Epidermal melanocyte (primary cell): ENCODE results near the gene TRIM2.

ENCODE experiments used
- DNase-seq: peaks from one replicate; pipeline ENCODE4 v3.0.0; 2011; ENCODE audit warnings: low spot score; ENCODE audit not compliant: insufficient read length

The TRIM2 gene

DNA sequence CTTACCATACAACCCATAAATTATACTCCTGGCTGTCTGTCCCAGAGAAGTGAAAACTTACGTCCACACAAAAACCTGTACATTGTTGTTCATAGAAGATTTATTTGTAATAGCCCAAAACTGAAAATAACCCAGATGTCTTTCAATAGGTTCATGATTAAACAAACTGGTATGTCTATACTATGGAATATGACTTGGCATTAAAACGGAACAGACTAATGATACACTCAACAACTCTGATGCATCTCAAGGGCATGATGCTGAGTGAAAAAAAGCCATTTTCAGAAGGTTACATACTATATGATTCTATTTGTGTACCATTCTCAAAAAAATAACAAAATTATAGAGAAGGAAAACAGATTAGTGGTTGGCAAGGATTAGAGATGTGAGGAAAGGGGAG is 128.7 kb downstream of the TRIM2 start:
- no peak for DNase-seq

DNA sequence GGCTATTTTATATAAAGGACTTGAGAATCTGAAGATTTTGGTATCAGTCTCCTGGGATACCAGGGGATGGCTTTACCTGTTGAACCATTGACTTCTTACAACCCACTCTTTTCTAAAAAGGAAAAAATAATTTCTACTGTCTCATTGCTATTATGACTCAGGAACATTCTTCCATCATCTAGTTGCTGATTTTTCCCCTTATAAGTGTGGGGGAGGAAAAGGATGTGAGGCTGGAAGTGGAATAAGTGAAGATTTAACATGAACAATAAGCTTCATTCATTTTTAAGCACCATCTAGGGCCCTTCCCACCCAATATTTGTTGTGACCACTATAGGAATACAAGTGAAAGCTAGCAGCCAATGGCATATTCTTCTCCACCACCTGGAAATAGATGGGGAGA is 129.6 kb downstream of the TRIM2 start:
- DNase-seq, result no peak

- no peak for DNase-seq
These were observed 131.4 kb downstream of the TRIM2 start for GRCh38 chr4:153335665-153336064.

- no peak for DNase-seq
These were observed 133.4 kb downstream of the TRIM2 start for GRCh38 chr4:153337686-153338085.

- no peak for DNase-seq
These were observed 137.4 kb downstream of the TRIM2 start for GRCh38 chr4:153341575-153342090.

DNA sequence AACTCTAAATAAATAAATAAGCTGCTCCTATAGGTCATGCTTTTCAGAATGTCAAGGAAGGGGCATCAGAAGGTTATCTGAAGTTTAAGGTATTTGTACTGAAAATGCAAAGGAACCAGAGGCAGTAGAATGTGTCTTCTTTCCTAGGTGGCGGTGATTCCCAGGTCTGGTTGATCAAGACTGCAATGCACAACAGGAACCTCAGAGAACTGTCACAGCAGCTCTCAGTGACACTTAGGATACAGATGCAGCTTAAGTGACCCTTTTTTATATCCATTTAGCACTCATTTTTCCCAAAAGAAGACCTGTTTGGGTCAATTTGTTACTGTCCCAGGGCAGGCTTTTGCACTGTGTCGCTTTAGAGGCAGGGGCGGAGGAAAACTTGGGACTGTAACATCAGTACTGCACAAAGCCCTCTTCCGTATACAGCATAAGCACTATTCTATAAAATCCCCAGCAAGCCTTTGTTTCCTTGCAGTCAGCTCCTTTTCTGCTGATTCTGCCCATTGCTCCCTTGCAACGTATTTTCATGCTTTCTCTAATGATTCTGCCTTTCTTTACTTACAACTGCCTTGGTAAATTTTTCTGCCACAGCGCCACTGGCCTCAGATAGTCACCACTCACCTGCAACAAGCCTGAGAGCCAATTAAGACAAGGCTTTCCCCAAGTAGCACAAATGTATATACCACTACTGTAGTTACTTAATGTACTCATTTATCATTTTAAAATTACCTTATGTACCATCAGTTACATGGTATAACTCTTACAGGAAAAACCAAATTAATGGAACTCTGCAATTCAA is 138.7 kb downstream of the TRIM2 start:
- DNase-seq, result no peak

DNA sequence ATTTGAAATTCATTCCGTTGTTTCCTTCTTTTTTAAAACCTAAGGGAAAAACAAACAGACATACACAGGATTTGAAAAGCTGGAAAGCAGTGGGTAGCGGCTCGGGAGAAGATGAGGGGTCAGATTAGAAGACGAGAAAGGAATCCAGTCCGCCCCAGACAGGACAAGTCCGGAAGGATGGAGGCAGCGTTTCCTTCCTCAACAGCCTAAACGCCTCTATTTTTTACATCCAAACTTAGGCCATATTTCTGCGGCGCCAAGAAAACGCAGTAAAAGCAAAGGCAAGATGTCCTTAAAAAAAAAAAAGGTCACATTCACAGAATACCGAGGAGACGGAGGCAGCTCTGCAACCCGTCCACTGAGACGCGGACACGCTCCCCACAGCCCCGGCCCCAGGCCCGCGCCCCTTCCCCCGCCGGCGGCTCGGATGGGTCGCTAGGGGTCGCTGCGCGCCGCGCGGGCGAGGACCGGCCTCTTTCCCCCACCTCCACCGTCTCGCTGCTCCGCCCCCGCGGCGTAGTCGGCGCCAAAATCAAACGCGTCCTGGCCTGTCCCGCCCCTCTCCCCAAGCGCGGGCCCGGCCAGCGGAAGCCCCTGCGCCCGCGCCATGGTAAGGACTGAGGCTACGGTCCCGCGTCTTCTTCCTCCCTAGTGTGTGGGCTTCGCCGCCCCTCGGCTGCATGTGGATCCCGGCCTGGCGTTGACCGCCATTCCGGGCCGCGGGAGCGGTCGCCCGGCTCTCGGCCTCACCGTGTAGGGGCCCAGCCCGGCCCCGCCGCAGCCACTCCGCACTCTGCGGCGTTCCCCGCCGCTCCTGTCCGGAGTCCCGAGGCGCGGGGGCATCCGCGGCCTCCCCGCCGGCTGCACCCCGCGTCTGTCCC is 140.1 kb downstream of the TRIM2 start, which contains the start of gene MND1:
TSS of gene MND1 (plus strand) at position 558 of the 881 bp plus-strand sequence. CDS start at position 608, 50 bp downstream.
- DNase-seq, result peak; percentile 76

DNA sequence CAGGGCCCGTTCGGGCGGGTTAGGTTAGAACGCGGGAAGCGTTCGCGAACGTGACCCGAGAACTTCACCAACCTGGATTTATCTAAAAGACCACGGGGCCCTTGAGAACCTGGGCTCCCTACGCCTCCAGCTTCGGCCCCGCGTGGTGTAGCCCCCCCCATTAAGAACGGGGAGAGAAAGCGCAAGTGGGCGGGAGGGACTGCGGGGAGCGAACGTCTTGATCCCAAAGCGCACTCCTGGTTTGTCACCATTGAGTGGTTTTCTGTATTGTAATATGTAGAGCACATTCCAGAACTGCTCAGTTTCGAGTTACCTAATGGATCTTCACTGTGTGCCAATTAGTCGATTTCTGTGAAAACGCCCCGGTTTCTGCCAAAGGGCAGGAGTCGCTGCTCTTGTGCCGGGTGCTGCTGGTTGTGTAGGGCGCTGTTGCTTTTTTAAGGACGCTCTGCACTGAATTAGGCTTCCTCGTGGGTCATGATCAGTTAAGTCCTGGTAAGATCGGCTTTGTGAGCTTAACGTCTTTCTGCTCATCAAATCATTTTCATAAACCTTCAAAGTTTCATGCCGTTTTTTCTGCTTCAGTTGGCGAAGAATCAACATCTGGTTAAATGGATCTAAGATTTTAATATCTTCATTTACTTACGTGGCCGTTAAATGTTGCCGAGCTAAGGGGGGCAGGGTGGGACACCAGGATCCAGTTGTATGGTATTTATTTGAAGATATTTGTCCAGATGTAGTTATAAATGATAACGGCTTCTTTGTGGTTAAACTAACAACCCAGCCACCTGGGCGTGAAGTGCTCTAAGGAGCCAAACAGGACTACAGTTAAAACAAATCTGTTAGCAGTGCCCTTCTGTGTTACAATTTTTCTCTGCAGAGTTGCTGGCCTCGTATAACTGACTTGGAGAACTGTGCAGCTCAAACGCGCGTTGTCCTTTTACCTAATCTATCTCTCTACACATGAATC is 141.1 kb downstream of the TRIM2 start:
- DNase-seq, result peak; percentile 45

DNA sequence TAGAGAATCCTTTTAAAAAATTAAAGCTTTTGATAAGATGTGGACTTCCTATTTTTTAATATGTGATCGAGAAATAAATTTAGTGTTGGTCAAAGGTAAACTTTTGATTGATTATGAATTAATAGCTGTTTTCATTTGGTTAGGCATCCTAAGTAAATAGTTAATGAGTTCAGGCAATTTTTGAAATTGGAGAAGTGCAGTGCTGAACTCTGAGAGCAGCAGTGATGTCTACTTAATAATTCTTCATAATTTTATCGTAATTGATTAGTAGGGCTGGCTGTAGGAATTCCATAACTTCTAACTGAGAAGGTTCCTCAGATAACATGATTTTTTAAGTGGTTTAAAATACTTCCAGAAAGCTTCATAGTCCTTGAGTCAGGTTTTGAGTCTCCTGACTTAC is 141.8 kb downstream of the TRIM2 start:
- no peak for DNase-seq

DNA sequence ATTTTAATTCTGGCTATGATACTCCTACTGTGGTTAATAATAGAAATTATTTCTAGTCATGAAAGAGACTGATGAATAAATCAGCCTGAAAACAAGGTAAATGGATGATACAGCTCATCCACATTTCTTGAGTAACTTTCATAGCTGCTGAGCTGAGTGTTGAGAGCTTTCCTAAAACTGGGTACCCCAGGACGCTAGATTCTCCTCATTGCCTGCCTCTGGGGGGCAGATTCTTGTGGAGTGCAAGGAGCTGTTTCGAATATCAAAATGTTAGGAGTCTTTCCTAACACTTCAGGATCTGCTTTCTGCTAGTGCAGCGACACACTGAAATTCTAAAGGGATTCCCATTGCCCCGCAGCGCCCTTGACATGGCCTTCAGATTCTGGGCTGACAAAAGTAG is 142.3 kb downstream of the TRIM2 start:
- DNase-seq, result no peak

DNA sequence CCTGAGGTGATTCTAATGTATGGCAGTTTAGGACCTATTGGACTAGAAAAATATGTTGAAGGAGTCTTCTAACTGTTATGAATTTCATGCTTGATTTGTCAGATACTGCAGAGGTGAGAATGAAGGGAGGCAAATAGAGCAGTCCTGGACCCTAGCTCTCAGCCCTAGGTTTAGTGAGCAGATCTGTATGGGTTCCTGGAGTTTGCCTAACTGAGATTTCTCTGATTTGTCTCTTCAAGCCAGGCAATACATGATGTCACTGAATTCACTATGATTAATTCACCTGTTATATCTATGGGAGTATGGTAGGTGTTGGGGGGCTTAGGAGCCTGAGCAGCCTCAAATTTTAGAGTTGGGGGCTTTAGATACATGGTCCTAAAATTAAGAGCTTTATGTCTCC is 142.9 kb downstream of the TRIM2 start:
- no peak for DNase-seq

DNA sequence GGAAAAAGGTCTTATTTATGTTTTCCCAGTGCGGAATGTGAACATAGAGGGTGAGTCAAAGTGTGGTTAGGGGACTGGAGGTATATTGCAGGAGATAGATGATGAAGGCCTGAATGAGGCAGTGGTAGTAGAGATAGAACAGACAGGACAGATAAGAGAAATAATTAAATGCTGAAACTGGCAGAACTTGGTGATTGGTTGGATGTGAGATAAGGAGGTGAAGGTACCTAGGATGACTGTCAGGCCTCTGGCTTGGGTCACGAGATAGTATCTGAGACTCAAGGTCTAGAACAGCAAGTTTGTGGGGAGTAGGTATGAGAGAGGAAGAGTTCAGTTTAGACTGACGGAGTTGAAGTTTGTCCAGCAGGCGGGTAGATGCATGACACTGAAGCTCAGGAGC is 143.8 kb downstream of the TRIM2 start:
- no peak for DNase-seq

- DNase-seq, result no peak
These were observed 145.1 kb downstream of the TRIM2 start for GRCh38 chr4:153349206-153349805.

DNA sequence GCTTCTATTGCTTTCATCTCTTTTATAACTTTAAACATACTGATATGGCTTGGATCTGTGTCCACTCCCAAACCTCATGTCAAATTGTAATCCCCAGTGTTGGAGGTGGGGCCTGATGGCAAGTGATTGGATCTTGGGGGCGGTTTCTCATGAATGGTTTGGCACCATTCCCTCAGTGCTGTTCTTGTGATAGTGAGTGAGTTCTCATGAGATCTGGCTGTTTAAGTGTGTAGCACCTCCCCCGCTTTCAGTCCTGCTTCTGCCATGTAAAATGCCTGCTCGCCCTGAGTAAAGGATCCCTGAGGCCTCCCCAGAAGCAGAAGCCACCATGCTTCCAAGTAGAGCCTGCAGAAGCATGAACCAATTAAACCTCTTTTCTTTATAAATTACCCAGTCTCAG is 157.9 kb downstream of the TRIM2 start:
- DNase-seq, result no peak

GRCh38 chr4:153364061-153364460 is 159.8 kb downstream of the TRIM2 start:
- DNase-seq, result no peak

DNA sequence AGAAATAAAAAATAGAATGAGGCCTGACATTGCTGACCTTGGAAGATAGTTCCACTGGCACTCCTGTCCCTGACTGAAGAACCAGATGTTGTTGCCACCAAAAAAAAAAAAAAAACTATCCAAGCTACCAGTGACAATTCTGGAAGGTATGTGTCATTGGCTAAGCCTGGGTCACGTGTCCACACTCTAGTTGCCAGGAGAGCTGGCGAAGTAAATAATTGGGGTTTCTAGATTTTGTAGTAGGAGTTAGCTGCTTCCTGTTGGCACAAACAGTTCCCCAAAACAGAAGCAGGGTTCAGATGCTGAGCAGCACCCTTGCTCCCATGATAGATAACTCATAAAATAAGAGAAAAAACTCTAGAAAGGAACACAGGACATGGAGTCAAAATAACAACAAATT is 160.8 kb downstream of the TRIM2 start:
- no peak for DNase-seq

DNA sequence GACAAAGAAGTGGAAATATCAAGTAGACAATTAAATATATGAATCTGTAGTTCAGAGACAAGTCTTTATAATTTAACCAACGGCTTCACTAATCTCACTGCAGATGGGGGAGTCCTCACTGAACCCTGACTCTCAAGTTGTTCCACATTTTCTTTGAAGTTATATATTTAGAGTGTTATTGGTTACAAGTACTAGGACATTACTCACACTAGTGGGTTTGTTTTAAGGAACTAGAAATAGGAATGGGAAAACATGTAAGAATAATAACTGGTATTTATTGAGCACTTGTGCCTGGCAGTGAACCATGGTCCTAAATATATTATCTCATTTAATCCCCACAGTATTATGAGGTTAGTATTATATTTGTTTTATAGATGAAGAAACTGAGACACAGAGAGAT is 162.2 kb downstream of the TRIM2 start:
- DNase-seq, result no peak

DNA sequence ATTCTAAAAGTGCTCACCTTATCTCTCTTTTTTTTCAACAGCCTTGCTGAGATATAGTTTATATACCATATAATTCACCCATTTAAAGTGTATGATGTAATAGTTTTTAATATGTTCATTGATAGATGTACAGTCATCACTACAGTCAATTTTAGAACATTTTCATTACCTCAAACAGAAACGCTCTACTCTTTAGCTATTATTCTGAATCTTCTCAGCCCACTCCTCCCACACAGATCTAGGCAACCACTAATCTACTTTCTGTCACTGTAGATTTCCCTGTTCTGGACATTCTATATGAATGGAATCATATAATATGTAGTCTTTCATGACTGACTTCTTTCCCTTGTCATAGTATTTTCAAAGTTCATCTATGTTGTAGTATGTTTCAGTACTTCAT is 162.8 kb downstream of the TRIM2 start:
- DNase-seq, result no peak

DNA sequence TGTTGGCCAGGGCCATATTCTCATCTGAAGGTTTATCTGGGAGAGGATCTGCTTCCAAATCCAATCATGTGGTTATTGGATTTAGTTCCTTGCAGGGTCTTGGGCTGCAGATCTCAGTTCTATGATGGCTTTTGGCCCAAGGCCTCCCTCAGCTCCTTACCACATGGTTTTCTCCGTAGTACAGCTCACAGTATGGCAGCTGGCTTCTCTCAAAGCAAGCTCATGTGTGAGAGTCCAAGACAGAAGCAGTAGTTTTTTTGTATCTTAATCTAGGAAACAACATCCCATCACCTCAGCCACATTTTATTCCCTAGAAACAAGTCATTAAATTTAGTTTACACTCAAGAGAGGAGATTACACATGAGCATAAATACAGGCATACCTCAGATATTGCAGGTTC is 164.8 kb downstream of the TRIM2 start:
- DNase-seq, result no peak

- DNase-seq, result no peak
These were observed 167.5 kb downstream of the TRIM2 start for GRCh38 chr4:153371701-153372234.
